ENCODE data around the gene CTPS2.
"Not testable (repeated sequence)": the region's sequence is repeated elsewhere in the genome, so short reads cannot be mapped to it uniquely, and the experiment has no call there.

CTPS2 gene

DNA sequence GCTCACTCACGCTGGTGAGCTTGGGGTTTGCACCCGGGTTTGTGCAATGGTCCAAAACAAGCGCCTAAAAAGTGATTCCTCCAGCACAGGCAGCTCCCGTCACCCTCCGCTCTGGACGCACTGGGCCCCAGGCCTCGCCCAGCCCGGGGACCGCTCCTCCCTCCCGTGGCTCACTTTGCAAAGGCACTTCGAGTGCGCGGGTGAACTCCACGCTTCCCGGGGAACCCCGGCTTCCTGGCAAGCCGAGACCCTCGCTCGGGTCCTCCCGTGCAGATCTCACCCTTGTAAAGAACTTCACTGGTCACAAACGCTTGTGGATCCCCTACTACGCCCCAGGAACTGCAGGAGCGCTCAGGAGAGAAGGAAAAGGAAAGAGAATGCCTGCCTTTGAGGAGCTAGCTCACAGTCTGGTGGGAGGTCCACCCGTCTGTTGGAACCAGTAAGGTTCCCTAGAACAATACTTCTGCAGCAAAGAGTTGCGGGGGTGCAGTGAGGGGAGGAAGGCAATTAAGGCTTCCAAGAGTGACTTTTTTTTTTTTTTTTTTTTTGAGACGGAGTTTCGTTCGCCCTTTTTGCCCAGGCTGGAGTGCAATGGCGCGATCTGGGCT lies at the start of gene CTPS2:
CTPS2 (minus strand) TSS at position 122 of the 608 bp plus-strand sequence. CDS start 9,767 bp downstream, outside the sequence.
- DNase-seq = peak; percentile 70

DNA sequence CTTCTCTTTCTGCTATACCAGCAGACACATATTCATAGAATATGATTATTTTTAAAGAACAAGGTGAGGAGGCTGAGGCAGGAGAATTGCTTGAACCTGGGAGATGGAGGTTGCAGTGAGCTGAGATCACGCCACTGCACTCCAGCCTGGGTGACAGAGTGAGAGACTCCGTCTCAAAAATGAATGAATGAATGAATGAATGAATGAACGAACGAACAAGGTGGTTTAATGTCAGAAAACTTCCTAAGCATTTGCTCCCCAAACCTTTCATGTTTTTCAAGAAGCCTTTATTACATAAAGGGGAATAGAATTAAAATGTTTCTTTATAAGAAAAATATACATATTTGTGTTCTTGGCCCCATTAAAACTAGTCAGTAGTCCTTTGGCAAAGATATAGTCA lies 49.0 kb upstream of the CTPS2 start:
- not testable (repeated sequence) for DNase-seq

DNA sequence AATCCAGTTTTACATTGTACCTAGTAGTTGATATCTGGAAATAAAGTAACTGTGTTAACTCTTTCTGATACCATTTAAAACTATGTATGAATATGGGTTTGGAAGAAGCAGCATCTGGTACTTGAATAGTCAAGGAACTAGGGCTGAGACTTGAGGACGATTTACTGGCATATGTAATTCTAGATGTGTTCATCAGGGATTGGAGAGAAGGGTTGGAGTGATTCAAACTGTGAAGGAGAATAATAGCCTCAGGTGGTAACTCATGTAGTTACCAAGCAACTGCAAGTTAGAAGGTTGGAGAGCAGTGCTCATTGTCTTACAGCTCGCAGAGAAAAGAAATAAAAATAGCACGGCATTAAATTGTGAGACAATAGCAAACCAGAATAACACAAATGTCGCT lies 44.3 kb upstream of the CTPS2 start:
- no peak for DNase-seq

GRCh38 chrX:16754019-16754418 lies 41.5 kb upstream of the CTPS2 start:
- no peak for DNase-seq

GRCh38 chrX:16750136-16750535 lies 37.7 kb upstream of the CTPS2 start:
- DNase-seq = no peak

DNA sequence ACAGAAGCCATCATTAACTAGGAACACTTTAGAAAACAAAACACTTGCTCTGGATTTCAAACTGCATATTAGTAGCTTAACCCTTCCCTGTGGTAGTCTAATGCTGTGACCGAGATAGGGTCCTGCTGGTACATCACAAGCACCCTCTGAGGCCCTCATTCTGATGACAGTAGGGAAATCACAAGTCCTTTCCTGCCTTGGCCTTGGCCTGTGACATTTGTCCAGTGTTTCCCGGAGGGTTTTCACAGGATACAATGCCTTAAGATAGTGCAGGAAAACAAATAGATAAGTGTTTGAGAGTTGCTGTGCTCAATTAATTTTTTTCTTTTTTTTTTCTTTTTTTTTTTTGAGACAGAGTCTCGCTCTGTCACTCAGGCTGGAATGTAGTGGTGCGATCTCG lies 36.0 kb upstream of the CTPS2 start:
- DNase-seq = no peak

GRCh38 chrX:16745659-16746058 lies 33.2 kb upstream of the CTPS2 start:
- DNase-seq = no peak

DNA sequence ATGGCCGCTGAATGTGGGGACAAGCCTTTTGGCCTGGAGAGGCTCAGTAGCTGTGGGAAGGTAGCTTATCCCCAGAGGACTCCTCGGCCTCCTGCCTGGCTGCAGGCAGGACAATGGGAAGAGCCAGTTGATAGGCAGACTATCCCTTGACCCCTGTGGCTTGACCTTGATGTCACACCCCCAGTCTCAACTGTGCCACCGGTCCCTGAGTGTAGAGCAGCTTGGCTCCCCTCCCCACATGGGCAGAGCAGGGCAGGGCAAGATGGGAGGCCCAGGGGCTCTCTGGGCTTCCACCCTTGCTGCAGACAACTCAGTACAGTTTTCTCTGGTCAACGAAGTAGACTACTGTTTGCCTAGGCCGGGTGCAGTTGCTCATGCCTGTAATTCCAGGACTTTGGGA lies 32.6 kb upstream of the CTPS2 start:
- DNase-seq = no peak

- no peak for DNase-seq
Observed at GRCh38 chrX:16743604-16744325, 31.3 kb upstream of the CTPS2 start.

DNA sequence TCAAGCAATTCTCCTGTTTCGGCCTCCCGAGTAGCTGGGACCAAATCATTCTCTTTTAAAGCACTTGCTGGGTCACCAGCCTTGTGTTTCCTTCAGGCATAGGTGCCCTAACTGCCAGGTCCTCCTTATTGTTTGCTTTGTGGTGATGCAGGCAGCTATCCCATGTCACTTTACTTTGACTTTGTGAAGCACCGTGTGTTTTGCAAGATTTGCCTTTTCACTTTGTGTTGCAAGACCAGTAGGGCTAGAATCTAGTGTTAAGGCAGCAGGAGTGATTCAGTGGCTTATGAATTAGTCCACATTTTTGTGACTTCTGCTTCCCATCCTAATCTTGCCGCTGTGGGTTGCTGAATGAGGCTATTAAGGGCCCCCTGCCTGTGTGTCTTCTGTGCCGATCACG lies 27.1 kb upstream of the CTPS2 start:
- DNase-seq = no peak

- DNase-seq = no peak
Observed at GRCh38 chrX:16737024-16737423, 24.6 kb upstream of the CTPS2 start.

DNA sequence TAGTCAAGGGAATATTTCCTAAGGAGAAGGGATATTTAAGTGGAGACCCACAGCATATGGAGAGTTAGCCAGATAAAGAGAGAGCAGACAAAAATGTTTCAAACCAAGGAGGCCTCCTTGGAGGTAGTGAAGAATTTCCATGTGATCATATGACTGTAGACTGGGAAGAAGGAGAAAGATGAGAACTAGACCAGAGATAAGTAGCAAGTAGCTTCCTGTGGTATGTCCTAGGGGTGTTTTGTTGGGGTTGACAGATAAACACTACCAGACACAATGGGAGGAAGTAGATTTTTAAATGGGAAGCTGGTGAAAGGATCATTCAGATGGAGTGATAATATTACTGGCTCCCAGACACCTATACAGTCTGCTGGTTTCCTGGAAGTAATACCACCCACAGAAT lies 20.5 kb upstream of the CTPS2 start:
- no peak for DNase-seq

DNA sequence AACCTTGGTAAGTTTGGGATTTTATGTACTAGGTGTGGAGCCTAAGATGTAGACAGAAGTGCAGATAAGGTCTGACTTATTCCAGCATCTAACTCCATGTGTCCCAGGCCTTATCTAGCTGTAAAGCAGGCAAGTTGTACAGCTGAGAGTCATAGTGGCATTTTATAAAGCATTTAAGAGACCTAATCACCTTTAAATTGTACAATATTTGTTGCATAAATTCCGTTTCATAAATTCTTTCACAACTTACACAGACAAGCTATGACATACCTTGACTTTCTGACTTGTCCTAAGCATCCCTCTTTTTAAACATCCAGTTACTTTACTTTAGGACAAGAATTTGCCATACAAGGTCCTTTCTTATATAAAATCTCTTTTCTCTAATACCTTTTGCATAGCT lies 18.0 kb upstream of the CTPS2 start:
- no peak for DNase-seq

DNA sequence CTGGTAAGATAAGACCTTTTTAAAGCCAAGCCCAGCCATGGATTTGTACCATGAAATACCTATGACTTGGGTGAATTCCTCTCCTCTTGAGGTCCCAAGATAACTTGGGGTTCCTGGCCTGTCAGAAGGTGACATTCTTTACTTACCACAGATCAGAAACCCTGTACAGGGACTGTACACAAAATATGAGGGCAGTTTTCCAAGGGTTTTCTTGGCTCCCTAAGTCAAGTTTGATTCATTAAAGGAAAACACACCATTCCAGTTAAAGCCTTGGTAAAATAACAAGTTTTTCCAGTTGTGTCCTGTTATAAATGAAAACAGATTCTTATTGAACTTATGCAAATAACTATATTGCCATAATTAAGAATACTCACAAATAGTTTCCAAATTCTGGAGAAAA lies 15.2 kb upstream of the CTPS2 start:
- no peak for DNase-seq

DNA sequence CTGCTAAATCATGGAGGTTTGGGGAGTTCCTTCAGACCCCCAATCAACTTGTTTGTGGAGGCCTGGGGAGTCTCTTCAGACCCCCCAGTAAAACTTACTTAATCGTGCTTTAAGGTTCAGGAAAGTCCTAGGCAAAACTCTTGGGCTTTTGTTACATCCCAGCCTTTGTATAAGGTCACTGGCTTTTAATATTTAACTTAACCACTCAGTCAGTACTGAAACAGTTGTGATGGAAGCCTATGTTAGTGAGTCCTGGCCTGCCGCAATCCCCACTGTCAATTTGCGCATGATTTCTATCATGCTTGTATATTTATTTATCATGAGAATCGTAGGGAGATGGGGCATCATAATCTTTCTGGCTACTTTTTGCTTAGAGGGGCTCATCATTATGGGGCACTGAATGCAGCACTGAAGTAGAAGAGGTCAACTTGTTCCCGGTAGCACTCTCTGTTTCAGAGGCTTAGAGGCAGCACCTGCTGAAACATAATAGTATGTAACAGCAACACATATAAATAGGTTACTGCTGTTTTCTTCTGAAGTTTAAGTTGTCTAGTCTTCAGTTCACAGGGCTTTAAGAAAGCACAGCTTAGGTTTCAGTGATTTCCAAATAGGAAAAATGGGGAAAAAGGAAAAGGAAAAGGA lies 14.0 kb upstream of the CTPS2 start:
- DNase-seq = not testable (repeated sequence)

- DNase-seq = no peak
Observed at GRCh38 chrX:16725072-16725471, 12.6 kb upstream of the CTPS2 start.

DNA sequence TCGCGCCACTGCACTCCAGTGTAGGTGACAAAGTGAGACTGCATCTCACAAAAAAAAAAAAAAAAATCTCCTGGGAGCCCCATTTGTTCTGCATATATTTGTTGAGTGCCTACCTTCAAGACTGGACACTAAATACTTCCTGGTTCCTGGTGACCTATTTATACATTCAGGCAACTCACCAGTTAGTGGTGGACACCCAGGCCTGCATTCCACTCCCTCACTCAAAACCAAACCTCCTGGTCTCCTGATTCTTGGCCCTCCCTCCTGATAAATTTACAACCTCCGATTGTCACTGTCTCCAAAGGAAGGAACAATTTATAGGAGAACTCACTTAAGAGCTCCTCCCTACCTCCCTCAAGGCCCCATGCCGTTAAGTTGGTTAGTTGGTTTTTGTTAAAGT lies 10.0 kb upstream of the CTPS2 start:
- DNase-seq = no peak

DNA sequence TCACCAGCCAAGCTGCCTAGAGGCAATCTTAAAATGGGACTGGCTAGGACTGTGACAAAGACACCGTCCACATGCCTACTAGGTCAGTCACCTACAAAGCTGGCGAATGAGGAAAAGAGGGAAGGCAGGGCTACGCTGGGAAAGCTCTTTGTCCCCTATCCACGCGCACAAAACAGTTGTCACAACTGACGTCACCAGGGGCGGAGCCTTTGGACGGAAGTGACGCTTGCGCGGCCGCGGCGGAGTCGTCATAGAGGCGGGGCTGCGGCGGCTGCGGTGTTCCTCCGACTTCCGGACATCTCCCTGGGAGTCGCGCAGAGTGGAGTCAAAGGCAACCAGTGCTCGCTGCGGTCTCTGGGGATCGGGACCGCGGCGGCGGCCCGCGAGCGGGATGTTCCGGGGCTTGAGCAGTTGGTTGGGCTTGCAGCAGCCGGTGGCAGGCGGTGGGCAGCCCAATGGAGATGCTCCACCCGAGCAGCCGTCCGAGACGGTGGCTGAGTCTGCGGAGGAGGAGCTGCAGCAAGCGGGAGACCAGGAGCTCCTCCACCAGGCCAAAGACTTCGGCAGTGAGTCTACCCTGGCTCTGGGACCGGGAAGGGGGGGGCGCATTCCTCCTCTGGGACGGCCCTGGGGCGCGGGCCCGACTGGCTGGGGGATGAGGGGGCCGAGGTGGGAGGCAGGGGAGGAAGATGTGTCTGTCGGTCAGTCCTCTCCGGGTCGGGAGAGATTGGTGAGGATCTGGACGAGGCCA lies 7.0 kb upstream of the CTPS2 start, which contains the start of gene SYAP1:
SYAP1 (plus strand) TSS at position 279 of the 751 bp plus-strand sequence; CDS start at position 392, 113 bp downstream.
- DNase-seq = peak; percentile 92

DNA sequence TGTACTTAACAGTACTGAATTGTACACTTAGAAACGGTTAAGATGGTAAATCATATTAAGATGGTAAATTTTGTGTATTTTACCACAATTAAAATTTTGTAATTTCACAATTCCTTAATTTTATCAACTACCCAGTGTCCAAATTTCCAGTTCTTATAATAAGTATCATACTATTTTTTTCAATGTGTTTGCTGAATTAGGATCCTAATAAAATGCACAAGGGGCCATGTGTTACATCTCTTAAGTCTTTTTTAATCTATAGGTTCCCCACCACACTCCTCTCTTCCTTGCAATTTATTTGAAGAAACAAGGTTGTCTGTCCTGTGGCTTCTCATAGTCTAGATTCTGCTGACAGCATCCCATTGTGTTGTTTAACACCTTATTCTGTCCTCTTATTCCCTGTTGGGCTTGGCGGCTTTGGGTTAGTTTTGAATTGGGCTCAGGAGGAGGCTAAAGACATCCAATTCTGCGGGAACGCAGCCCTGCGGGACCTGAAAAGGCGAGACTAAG lies 6.4 kb upstream of the CTPS2 start:
- DNase-seq = no peak

DNA sequence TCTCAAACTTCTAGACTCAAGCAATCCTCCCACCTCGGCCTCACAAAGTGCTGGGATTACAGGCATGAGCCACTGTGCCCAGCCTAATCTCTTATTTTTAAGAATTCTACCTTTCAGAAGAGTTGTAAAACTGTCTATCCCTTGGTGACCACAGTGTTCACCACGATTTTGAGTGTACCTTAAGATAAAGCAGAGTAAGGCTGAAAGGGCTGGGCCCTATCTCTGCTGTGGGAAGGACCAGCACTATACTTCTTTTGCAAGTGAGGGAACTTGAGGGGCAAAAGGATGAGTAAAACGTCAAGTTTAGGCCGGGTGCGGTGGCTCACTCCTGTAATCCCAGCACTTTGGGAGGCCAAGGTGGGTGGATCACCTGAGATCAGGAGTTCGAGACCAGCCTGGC lies 4.0 kb upstream of the CTPS2 start:
- DNase-seq = not testable (repeated sequence)

DNA sequence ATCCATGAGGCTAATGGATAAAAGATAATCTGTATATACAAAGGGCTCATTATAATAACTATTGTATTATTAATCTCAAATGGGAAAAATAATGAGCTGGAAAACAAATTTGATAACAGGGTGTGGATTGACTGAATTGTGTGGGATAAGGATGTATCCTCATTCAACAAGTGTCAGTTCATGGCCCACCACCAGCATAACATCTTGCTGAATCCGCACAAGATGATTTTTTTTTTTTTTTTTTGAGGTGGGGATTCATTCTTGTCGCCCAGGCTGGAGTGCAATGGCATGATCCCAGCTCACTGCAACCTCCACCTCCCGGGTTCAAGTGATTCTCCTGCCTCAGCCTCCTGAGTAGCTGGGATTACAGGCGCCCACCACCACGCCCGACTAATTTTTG lies 3.2 kb upstream of the CTPS2 start:
- DNase-seq = not testable (repeated sequence)

- DNase-seq = no peak
Observed at GRCh38 chrX:16714504-16714903, 2.0 kb upstream of the CTPS2 start.

GRCh38 chrX:16711893-16712547 lies 449 bp downstream of the CTPS2 start:
- no peak for DNase-seq
